Keratinocyte (primary cell): ENCODE data around the gene TGM5.

ENCODE experiments used
- CTCF ChIP-seq, 3 experiments: IDR thresholded peaks in 1 of 3; conservative IDR thresholded peaks in 1 of 3; optimal IDR thresholded peaks in 1 of 3; 2 replicates in 2 of 3; 3 replicates in 1 of 3; pipeline versions ENCODE3 to v1.5.1; 2011; ENCODE audit warnings: low read length in 3 of 3, mild to moderate bottlenecking in 3 of 3, moderate library complexity in 2 of 3, control low read depth in 1 of 3, inconsistent platforms in 1 of 3; ENCODE audit not compliant: insufficient read depth in 2 of 3; ENCODE audit errors: extremely low read depth in 1 of 3
- EZH2 ChIP-seq: IDR thresholded peaks from one replicate; pipeline ENCODE4 v1.6.1; 2012; ENCODE audit warnings: inconsistent platforms, mild to moderate bottlenecking, low read length, moderate library complexity

GRCh38 chr15:43276563-43277200 is 10.0 kb upstream of the TGM5 start:
- no peak for TF ChIP-seq CTCF (optimal IDR thresholded peaks at IDR 0.05 in 1 of 3, IDR thresholded peaks at IDR 0.05 in 1 of 3, conservative IDR thresholded peaks at IDR 0.05 in 1 of 3; ENCODE audit: extremely low read depth in 1 of 3, insufficient read depth in 2 of 3, low read length in 3 of 3)
- no peak for TF ChIP-seq EZH2
